Lung (tissue), 12 donors: ENCODE results near the gene GREM2. TPM values are rescaled to one million over a fixed set of nuclear protein-coding genes. Genes with fewer than 3 reads are reported as not detected.

ENCODE experiments used
- ATAC-seq: fragments of 200-7000 bp; cut with Tn5 transposase; one replicate; pipeline ENCODE4 v1.9.1; 2020; ENCODE audit warnings: moderate number of reproducible peaks; ENCODE audit not compliant: insufficient read depth, low FRiP score
- DNase-seq, 3 donors: peaks; one replicate each; pipeline ENCODE4 v3.0.0-alpha.2; 2013 to 2017
- H3K27ac ChIP-seq, 2 donors: one replicate each; pipeline ENCODE4 v1.5.1; 2013; ENCODE audit warnings: mild to moderate bottlenecking in 2 of 2, moderate library complexity in 2 of 2, control low read depth in 1 of 2, inconsistent platforms in 1 of 2, low read depth in 1 of 2, low read length in 1 of 2
- H3K27me3 ChIP-seq, 3 donors: one replicate each; pipeline ENCODE4 v1.5.1; 2013; ENCODE audit warnings: low read length in 2 of 3; ENCODE audit not compliant: control insufficient read depth in 3 of 3, insufficient read depth in 3 of 3
- H3K36me3 ChIP-seq, 4 donors: one replicate each; pipeline ENCODE4 v1.5.1; 2013; ENCODE audit warnings: low read length in 4 of 4, mild to moderate bottlenecking in 1 of 4, moderate library complexity in 1 of 4; ENCODE audit not compliant: control insufficient read depth in 4 of 4, insufficient read depth in 4 of 4
- H3K4me1 ChIP-seq, 5 donors: one replicate each; pipeline ENCODE4 v1.5.1; 2013; ENCODE audit warnings: low read length in 5 of 5, mild to moderate bottlenecking in 2 of 5, moderate library complexity in 1 of 5; ENCODE audit not compliant: control insufficient read depth in 5 of 5, insufficient read depth in 5 of 5
- H3K4me3 ChIP-seq: one replicate; pipeline ENCODE4 v1.5.1; 2013; ENCODE audit warnings: mild to moderate bottlenecking, control low read depth, moderate library complexity
- H3K9ac ChIP-seq, 2 donors: one replicate each; pipeline ENCODE4 v1.5.1; 2013; ENCODE audit warnings: low read length in 2 of 2, control low read depth in 1 of 2; ENCODE audit not compliant: insufficient read depth in 1 of 2
- H3K9me3 ChIP-seq, 4 donors: one replicate each; pipeline ENCODE4 v1.5.1; 2013; ENCODE audit warnings: low read length in 3 of 4, mild to moderate bottlenecking in 1 of 4, moderate library complexity in 1 of 4; ENCODE audit not compliant: control insufficient read depth in 4 of 4, insufficient read depth in 3 of 4
- WGBS, 2 donors: extraction: QIAGEN DNeasy Blood & Tissue Kit; methylation state at CpG; one replicate each; pipeline ENCODE4 v1.1.7; 2013; 5-methylcytosine and 5-hydroxymethylcytosine counted together
- polyA plus RNA-seq, 2 donors: library from polyadenylated mRNA; stranded (reverse); fragments of 200-250 nt; gene quantifications; one replicate each; pipeline ENCODE4 v1.2.1, GENCODE V29; 2013
- total RNA-seq, 2 donors: library from RNA; depleted of rRNA in 1 of 2; stranded (reverse); fragments of >200 nt in 1 of 2; gene quantifications; one replicate each; pipeline ENCODE4 v1.2.1, GENCODE V29; 2014 to 2021
- TF ChIP-seq, protein P1 (sequence below): IDR thresholded peaks from 2 replicates; pipeline ENCODE4 v1.5.1; 2012; ENCODE audit warnings: mild to moderate bottlenecking; ENCODE audit errors: control extremely low read depth, extremely low read depth
- donor health status: control.
- donor health status: control.
- donor health status: Bipolar disorder and iron deficiency.
- donor health status: healthy.
- donor health status: DM: yes; HTN: yes; CAD: no.

Gene GREM2
- total and polyA plus RNA-seq, 4 donors, result 0.47 to 8.8 (median 0.76) TPM

GRCh38 chr1:240635466-240636256 is 23.7 kb upstream of the GREM2 start:
- TF ChIP-seq, protein P1, sequence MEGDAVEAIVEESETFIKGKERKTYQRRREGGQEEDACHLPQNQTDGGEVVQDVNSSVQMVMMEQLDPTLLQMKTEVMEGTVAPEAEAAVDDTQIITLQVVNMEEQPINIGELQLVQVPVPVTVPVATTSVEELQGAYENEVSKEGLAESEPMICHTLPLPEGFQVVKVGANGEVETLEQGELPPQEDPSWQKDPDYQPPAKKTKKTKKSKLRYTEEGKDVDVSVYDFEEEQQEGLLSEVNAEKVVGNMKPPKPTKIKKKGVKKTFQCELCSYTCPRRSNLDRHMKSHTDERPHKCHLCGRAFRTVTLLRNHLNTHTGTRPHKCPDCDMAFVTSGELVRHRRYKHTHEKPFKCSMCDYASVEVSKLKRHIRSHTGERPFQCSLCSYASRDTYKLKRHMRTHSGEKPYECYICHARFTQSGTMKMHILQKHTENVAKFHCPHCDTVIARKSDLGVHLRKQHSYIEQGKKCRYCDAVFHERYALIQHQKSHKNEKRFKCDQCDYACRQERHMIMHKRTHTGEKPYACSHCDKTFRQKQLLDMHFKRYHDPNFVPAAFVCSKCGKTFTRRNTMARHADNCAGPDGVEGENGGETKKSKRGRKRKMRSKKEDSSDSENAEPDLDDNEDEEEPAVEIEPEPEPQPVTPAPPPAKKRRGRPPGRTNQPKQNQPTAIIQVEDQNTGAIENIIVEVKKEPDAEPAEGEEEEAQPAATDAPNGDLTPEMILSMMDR, result no peak
- Histone ChIP-seq H3K27ac (no peak overlapping the region), H3K4me1 (no peaks in the 10 kb centered on the region), H3K4me3 (no peak overlapping the region), H3K9ac (no peak overlapping the region), H3K27me3 (no peaks in the 10 kb centered on the region), H3K36me3 (no peaks in the 10 kb centered on the region), H3K9me3 (peaks cover 0 to 3% (median 0%) of the 10 kb centered on the region in 4 donors)
- DNase-seq (no peak), ATAC-seq (no peak)
- WGBS, 2 donors, result 89 to 92% methylated on average over 16 of the region's 16 CpGs

- Histone ChIP-seq H3K9ac (no peak overlapping the region), H3K4me3 (no peak overlapping the region), H3K9me3 (no peaks in the 10 kb centered on the region), H3K27ac (no peak overlapping the region), H3K36me3 (no peaks in the 10 kb centered on the region), H3K27me3 (no peaks in the 10 kb centered on the region), H3K4me1 (no peaks in the 10 kb centered on the region)
- ATAC-seq (no peak), DNase-seq (no peak)
- 78% methylated on average over 5 of the region's 5 CpGs for WGBS, 2 donors
- TF ChIP-seq, protein P1, result no peak
These were observed 18.5 kb upstream of the GREM2 start for GRCh38 chr1:240630409-240630808.

- ATAC-seq, result no peak
These were observed 9.3 kb upstream of the GREM2 start for GRCh38 chr1:240621249-240621648.

More at GRCh38 chr1:240621249-240621648, 9.3 kb upstream of the GREM2 start:
- TF ChIP-seq, protein P1, result no peak
- DNase-seq, result no peak
- no peaks in the 10 kb centered on the region for H3K9me3 ChIP-seq
- 87 to 89% methylated on average over 2 of the region's 2 CpGs for WGBS, 2 donors
- no peak overlapping the region for H3K27ac ChIP-seq
- peaks cover 0 to 5% (median 0%) of the 10 kb centered on the region in 5 donors for H3K4me1 ChIP-seq
- no peak overlapping the region for H3K4me3 ChIP-seq
- H3K27me3 ChIP-seq, result no peaks in the 10 kb centered on the region
- no peak overlapping the region for H3K9ac ChIP-seq
- no peaks in the 10 kb centered on the region for H3K36me3 ChIP-seq
